ENCODE results near the gene AGO4.

GRCh38 chr1:35870651-35871309, 63.0 kb downstream of the AGO4 start:
- no peak for TF ChIP-seq CTCF (IDR thresholded peaks at IDR 0.05 in 2 of 3, conservative IDR thresholded peaks at IDR 0.05 in 1 of 3; ENCODE audit: borderline replicate concordance in 1 of 3, insufficient read depth in 1 of 3, low read depth in 2 of 3, low read length in 2 of 3)
- no peak for TF ChIP-seq POLR2A (IDR thresholded peaks at IDR 0.05; ENCODE audit: borderline replicate concordance, extremely low read depth, insufficient read depth, insufficient read length)
- no peak for TF ChIP-seq EZH2 (IDR thresholded peaks at IDR 0.05)
- TF ChIP-seq, protein P1, sequence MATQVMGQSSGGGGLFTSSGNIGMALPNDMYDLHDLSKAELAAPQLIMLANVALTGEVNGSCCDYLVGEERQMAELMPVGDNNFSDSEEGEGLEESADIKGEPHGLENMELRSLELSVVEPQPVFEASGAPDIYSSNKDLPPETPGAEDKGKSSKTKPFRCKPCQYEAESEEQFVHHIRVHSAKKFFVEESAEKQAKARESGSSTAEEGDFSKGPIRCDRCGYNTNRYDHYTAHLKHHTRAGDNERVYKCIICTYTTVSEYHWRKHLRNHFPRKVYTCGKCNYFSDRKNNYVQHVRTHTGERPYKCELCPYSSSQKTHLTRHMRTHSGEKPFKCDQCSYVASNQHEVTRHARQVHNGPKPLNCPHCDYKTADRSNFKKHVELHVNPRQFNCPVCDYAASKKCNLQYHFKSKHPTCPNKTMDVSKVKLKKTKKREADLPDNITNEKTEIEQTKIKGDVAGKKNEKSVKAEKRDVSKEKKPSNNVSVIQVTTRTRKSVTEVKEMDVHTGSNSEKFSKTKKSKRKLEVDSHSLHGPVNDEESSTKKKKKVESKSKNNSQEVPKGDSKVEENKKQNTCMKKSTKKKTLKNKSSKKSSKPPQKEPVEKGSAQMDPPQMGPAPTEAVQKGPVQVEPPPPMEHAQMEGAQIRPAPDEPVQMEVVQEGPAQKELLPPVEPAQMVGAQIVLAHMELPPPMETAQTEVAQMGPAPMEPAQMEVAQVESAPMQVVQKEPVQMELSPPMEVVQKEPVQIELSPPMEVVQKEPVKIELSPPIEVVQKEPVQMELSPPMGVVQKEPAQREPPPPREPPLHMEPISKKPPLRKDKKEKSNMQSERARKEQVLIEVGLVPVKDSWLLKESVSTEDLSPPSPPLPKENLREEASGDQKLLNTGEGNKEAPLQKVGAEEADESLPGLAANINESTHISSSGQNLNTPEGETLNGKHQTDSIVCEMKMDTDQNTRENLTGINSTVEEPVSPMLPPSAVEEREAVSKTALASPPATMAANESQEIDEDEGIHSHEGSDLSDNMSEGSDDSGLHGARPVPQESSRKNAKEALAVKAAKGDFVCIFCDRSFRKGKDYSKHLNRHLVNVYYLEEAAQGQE (IDR thresholded peaks at IDR 0.05; ENCODE audit: low read depth) = no peak
- TF ChIP-seq, protein P2, sequence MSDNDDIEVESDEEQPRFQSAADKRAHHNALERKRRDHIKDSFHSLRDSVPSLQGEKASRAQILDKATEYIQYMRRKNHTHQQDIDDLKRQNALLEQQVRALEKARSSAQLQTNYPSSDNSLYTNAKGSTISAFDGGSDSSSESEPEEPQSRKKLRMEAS (IDR thresholded peaks at IDR 0.05) = no peak
- no peak for TF ChIP-seq CBX3 (IDR thresholded peaks at IDR 0.05; ENCODE audit: low read depth)
- no peak for TF ChIP-seq FOSL1 (IDR thresholded peaks at IDR 0.05; ENCODE audit: low read depth)
